DMS 273 (cell line): ENCODE results near the gene SEC16B.

ENCODE experiments used
- DNase-seq: peaks from one replicate; lab custom pipeline; 2025; ENCODE audit not compliant: unreplicated experiment; lab: John Stamatoyannopoulos, UW

The SEC16B gene

GRCh38 chr1:177977141-177977540, 7.3 kb upstream of the SEC16B start:
- no peak for DNase-seq

GRCh38 chr1:177976596-177976995, 6.7 kb upstream of the SEC16B start:
- no peak for DNase-seq

- DNase-seq: peak; percentile 35
Observed at GRCh38 chr1:177975588-177976495, 6.0 kb upstream of the SEC16B start.

- DNase-seq: no peak
Observed at GRCh38 chr1:177973585-177973984, 3.7 kb upstream of the SEC16B start.

- no peak for DNase-seq
Observed at GRCh38 chr1:177969109-177969508, 749 bp downstream of the SEC16B start.

- DNase-seq: no peak
Observed at GRCh38 chr1:177966199-177966598, 3.7 kb downstream of the SEC16B start.

- DNase-seq: no peak
Observed at GRCh38 chr1:177965293-177965692, 4.6 kb downstream of the SEC16B start.

- DNase-seq: no peak
Observed at GRCh38 chr1:177964336-177964735, 5.5 kb downstream of the SEC16B start.

GRCh38 chr1:177960939-177961622, 8.8 kb downstream of the SEC16B start:
- DNase-seq: no peak

- DNase-seq: peak; percentile 42
Observed at GRCh38 chr1:177959811-177960515, 9.9 kb downstream of the SEC16B start.

- DNase-seq: no peak
Observed at GRCh38 chr1:177958092-177958491, 11.8 kb downstream of the SEC16B start.

- DNase-seq: no peak
Observed at GRCh38 chr1:177954076-177954475, 15.8 kb downstream of the SEC16B start.

GRCh38 chr1:177953549-177953948, 16.3 kb downstream of the SEC16B start:
- no peak for DNase-seq

- no peak for DNase-seq
Observed at GRCh38 chr1:177952691-177953090, 17.2 kb downstream of the SEC16B start.

GRCh38 chr1:177952249-177952648, 17.6 kb downstream of the SEC16B start:
- no peak for DNase-seq

- no peak for DNase-seq
Observed at GRCh38 chr1:177950506-177950905, 19.4 kb downstream of the SEC16B start.

- DNase-seq: peak; percentile 86
Observed at GRCh38 chr1:177948336-177948972, 21.4 kb downstream of the SEC16B start.

GRCh38 chr1:177947623-177948022, 22.2 kb downstream of the SEC16B start:
- no peak for DNase-seq

- DNase-seq: peak; percentile 85
Observed at GRCh38 chr1:177945943-177946650, 23.8 kb downstream of the SEC16B start.
